ENCODE results near the gene TRPV4.

Gene TRPV4

GRCh38 chr12:109827566-109828550 is 5.3 kb downstream of the TRPV4 start:
- no peak for DNase-seq

DNA sequence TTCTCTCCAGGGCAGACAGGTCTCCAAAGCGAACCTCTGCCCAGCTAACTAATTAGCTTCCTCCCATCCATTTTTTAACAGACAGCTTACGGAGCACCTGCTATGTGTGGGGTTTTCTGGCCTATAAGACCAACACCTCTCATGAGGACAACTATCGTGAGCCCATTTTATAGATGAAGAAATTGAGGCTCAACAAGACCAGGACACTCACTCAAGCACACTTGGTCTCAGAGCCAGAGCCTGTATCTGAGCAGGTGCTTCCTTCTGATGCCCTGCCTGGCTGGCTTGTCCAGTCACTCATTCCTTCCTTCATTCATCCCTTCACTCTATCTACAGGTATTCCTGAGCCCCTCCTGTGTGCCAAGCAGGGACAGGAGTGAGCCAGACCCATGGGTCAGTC is 6.1 kb downstream of the TRPV4 start:
- DNase-seq, result no peak

DNA sequence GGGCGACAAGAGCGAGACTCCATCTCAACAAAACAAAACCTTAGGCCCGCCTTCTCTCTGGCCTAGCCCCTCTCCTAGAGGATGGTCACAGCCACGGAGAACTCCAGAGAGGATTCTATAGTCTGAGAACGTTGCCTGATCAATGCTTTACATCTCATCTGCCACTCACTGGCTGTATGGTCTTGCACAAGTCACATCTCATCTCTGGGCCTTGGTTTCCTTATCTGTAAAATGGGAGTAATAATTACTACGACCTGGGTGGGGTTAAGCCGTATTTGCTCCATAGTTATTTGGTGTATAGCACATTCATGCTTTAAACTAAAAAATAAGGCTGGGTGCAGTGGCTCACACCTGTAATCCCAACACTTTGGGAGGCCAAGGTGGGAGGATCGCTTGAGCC is 8.5 kb downstream of the TRPV4 start:
- no peak for DNase-seq

GRCh38 chr12:109822951-109823411 is 10.2 kb downstream of the TRPV4 start:
- DNase-seq, result no peak

GRCh38 chr12:109822416-109822815 is 10.8 kb downstream of the TRPV4 start:
- DNase-seq, result no peak

DNA sequence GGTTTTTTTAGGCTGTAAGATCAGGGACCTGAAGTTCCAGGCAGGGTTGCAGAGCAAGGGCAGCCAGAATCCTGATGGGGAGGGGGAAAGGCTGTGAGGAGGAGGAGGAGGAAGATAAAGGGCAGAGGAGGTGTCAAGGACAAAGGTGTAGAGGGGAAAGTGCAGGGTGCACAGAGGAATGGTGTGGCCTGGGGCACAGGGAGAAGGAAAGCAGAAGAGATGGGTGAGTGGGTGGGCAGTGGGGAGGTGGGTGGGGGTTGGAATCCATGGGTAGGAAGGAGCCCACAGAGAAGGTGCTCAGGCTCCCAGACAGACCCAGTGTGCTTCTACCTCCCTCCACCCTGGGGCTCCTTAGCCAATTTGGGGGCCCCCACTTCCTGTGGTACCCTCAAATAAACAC is 11.2 kb downstream of the TRPV4 start:
- no peak for DNase-seq

DNA sequence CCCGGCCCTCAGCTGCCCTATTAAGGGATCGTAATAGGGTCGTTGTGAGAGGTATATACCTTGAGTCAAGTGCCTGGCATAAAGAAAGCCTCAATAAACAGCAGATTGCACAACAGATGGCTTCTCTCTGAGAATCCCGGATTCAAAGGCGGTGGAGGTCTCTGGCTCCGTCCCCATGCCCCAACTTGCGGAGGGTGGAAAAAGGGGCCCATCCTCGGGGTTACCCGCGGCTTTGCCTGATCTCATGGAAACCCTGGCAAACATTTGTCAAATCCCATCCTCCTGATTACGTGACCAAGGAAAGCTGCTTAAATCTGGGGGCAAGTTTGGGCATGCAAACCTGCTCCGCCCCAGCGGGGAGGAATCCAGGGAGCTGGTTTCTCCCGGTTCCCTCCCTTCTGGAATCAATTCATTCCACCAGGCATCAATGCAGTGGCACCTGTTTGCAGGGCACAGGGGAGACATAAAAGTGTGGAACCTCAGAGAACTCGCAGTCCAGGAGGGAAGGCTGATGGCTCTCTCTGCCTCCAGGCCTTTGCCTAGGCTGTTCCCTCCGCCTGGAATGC is 12.3 kb downstream of the TRPV4 start:
- DNase-seq, result no peak

GRCh38 chr12:109818905-109819500 is 14.2 kb downstream of the TRPV4 start:
- DNase-seq, result no peak

DNA sequence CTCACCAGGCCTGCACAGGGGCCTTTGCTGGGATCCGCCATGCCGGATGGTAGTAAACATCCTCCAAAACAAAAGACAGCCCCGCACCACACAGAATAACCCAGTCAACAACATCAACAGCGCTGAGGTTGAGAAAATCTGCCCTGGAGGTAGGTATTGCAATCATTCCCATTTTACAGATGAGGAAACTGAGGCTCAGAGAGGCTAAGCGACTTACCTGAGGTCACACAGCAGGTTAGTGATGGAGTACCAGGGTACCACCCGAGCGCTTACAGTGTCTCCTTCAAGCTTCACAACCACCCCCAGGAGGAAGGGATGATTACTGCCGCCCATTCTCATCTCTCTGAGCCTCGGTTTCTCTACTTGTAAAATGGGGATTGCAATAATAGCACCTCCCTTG is 14.9 kb downstream of the TRPV4 start:
- DNase-seq, result no peak

DNA sequence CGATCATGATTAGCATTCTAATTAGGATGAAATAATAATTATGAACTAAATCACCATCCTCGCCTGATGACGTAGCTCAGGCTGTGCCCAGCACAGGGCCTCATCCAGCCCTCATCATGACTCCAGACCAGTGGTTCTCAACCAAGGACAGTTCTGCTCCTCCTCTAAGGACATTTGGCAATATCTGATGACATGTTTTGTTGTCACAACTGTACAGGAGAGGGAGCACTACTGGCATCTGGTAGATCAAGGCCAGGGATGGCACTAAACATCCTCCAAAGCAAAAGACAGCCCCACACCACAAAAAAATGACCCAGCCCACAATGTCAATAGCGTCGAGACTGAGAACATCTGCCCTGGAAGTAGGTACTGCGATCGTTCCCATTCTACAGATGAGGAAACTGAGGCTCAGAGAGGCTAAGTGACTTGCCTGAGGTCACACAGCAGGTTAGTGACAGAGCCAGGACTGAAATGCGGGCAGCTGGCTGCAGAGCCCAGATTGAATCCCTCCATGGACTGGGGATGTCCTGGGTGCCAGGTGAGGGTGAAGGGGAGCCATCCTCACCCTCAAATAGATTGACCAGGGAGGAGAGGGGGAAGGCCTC is 15.5 kb downstream of the TRPV4 start:
- no peak for DNase-seq

DNA sequence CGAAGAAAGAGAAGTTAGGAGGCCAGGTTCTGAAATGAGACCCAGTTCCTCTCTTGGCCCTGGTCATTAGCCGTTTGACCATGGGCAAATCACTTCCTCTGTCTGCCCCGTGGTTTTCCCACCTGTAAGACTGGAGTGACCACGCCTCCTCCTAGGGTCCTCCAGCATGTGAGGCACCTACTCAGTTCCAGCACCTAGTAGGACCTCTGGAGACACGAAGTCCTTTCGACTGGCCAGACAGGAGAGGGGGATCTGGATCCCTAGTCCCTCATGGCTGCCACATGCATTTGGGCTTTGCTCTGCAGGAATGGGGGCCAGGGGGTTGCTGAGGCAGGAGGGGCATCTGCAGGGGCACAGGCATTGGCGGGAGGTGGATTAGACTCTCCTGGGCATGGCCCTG is 16.3 kb downstream of the TRPV4 start:
- DNase-seq, result no peak

DNA sequence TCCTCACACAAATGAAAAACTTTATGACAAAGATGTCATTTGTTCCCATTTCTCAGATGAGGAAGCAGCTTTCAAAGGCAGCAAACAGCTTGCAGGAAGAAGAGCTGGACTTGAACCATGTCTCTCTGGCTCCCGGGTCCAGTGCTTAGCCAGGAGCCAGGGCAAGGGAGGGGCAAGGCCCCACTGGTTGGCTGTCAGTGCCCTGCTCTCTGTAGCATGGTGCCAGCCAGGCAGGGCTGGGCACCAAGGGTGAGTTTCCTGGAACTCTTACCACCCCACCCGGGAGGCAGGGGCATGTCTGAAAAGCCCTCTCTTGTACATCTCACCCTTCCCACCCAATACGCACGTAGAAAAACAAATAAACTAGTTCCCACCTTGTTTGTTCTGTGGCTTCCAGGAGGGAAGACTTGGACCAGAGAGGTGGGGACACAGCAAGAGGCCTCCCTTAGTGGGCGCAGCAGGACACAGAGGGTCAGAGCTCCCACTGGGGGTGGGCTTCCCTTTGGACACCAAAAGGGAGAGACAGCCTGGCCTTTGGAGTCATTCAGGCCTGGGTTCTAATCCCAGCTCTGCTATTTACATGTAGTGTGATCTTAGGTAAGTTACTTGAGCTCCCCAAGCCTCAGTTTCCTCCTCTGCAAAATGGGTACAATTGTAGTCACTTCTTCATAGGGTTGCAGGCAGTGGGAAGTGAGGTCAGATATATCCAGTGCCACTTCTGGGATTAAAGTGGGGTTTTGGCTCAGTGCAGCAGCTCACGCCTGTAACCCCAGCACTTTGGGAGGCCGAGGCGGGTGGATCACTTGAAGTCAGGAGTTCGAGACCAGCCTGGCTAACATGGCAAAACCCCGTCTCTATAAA is 17.2 kb downstream of the TRPV4 start:
- no peak for DNase-seq

DNA sequence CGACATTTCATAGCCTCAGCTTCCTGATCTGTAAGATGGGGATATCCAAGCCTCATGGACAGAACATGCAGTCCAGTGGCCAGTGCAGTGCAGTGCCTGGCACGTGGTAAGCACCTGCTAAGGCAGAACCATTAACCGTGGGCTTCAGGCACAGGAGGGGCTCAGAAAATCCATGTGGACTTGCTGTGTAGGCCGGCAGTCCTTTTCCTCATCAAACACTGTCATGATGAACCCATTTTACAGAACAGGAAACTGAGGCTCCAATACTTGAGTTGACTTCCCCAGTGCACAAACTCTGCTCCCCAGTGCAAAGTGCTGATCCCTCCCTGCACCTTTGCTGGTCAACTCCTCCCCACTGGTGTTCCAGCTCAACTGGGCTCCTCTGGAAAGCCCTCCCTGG is 18.0 kb downstream of the TRPV4 start:
- no peak for DNase-seq

GRCh38 chr12:109814600-109815150 is 18.5 kb downstream of the TRPV4 start:
- DNase-seq, result no peak

GRCh38 chr12:109813810-109814416 is 19.3 kb downstream of the TRPV4 start:
- DNase-seq, result no peak

- DNase-seq, result no peak
Measured at GRCh38 chr12:109811624-109811995, 21.6 kb downstream of the TRPV4 start.

GRCh38 chr12:109810954-109811623 is 22.1 kb downstream of the TRPV4 start:
- DNase-seq, result no peak

GRCh38 chr12:109808876-109809646 is 24.1 kb downstream of the TRPV4 start:
- no peak for DNase-seq

DNA sequence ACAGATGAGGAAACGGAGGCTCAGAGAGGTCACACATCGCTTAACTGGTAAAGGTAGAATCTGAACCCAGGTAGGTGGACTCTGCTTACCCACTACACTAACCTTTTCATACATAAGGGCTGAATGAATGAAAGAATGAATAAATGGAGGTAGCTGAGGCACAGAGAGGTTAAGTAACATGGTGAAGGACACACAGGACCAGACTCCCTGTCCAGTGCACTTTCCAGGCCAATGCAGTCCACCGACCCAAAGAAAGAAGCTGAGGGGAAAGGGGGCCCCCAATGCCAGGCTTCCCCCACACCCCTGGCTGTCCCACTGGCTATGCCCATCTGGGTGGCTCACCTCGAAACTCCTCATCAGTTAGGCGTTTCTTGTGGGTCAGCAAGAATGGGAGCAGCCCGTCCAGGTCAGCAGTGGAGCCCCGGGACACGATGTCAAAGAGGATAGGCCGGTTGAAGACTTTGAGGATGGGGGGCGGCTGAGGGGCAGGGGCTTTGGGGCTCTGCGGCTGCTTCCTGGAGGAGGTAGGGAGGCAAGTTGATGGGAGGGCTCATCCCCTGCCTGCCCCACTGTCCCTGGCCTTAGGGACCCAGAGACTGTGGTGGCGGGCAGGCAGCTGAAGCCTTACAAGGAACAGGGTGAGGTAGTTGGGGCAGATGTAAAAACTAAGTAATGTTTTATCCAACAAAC is 25.1 kb downstream of the TRPV4 start:
- no peak for DNase-seq

Measured in SHP77 treated with DMSO at 0.1 percent for 48 hours (cell line).